HG03469 (cell line): ENCODE measurements around the gene FAM20C.

Experiments used
- ATAC-seq: cut with Tn5 transposase; IDR thresholded peaks from one replicate; pipeline ENCODE4 v1.9.1; 2021; ENCODE audit warnings: mild to moderate bottlenecking, moderate library complexity, moderate number of reproducible peaks; ENCODE audit not compliant: unreplicated experiment

FAM20C gene

DNA sequence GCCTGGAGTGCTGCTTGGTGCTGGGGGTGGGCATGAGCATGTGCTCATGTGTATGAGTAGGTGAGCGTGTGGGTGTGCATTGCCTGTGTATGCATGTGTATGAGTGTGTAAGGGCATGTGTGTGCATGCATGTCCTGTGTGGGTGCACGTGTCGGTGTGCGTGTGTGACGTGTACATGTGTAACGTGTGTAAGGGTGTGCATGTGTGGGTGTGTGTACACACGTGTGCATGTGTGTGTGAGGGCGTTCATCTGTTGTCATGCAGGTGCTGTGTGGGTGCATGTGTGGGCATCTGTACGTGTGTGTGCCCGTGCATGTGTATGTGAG is 30.3 kb downstream of the FAM20C start:
- no peak for ATAC-seq

GRCh38 chr7:223118-223800 is 30.9 kb downstream of the FAM20C start:
- no peak for ATAC-seq

GRCh38 chr7:223861-224260 is 31.5 kb downstream of the FAM20C start:
- ATAC-seq = no peak

DNA sequence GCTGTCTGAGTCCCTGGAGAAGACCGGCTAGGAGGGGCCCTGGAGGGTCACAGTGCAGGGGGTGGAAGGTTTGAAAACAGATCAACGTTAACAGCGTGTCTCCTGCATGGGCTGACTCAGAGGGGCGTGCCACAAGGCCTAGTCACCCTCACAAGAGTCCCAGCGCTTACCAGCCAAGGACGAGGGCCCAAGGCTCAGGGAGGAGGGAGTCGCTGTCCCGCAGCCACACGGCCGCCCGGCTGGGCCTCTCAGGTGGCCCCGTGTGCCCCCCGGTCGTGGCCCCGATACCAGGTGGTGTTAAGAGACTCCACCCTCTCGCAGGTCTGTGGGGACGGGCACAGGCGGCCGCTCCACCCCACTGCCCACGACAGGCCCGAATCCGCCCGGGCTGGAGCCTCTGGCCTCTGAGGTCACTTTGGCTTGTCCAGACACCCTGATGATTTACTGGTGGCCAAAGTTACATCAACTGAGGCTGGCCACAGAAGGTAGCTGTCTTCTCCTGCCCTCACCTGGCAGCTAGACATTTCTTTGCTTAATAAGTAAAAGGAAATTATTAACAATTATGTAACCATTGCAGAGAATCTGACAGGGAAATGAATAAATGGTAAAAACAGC is 34.0 kb downstream of the FAM20C start:
- no peak for ATAC-seq

DNA sequence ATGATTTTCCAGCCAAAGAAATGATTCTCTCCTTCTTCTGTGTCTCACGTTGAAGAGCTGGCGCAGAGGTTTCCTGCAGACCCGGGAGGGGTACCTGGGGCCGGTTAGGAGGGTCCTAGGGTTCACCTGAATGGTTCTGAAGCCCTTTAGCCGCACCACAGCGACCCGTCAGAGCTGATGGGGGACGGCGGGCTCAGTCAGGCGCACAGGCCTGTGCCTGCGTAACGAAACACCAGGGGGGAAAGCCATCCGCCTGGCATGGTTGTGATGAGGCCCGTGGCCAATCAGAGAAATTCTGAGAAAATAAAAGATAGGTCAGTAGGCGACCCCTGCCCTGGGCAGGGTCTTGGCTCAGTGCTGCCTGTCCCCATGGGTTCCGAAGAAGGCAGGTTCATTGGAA is 35.6 kb downstream of the FAM20C start:
- no peak for ATAC-seq

DNA sequence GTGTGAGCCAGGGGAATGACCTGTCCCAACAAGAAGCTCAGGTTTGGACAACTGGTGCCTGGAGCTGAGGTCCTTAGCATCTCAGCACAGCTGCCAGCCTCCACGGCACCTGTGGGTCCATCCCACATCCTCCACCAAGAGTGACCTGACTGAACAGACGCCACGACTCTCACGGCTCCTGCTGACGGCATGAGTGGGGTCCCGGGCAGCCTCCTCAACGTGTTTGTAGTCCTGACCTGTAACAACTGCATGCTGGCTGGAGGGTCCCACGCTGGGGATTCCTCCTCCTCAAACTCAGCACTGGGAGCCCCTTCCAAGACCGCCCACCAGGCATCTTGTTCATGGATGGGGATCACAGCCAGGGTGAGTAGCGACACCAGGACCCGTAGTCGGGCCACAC is 36.2 kb downstream of the FAM20C start:
- no peak for ATAC-seq

- ATAC-seq = no peak
These were observed 37.0 kb downstream of the FAM20C start for GRCh38 chr7:229184-229964.

DNA sequence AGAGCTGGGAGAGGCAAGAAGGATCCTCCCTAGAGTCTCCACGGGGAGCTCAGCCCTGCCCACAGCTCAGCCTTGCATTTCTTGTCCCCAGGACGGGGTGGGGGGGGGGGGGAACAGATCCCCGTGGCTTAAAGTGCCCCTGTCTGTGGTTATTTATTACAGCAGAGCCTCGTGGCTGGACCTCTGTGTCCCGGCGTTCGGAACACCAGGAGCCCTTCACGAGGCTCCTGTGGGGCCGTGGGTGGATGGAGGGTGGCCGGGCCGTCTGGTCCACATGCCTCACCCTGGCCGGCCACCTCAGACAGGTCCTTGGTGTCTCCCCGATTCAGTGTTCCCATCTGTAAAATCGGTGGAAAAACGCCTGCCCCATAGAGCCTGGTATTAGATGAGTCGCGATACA is 37.9 kb downstream of the FAM20C start:
- no peak for ATAC-seq

DNA sequence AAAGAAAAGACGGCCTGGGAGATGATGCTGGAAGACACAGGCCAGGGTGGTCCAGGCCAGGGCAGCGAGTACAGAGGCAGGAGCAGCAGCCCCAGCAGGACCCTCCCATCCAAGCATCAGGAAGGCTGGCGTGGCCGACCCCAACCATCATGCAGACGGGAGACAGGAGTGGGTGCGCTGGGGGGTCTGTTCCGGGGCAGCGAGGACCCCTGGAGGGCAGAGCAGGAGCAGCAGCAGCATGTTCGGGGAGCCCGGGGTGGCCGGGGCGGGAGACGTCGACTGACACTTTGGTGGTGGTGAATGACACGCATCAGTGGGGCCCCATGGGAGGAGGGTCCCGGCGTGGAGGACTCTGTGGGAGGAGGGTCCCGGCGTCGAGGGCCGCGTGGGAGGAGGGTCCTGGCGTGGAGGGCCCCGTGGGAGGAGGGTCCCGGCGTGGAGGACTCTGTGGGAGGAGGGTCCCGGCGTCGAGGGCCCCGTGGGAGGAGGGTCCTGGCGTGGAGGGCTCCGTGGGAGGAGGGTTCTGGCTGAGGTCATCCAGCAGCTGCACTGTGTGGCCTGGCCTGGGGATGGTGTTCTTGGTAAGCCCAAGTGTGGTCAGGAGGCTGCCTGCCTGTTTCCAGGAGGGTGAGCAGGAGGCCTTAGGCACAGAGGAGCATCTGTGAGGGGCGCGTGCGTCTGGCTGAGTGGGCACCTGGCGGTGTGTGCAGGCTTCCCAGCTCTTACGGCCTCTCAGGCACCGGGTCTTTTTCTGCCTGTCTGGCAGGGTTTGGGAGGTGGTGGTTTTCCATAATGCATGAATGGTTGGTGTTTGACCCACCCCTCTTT is 38.9 kb downstream of the FAM20C start:
- no peak for ATAC-seq

DNA sequence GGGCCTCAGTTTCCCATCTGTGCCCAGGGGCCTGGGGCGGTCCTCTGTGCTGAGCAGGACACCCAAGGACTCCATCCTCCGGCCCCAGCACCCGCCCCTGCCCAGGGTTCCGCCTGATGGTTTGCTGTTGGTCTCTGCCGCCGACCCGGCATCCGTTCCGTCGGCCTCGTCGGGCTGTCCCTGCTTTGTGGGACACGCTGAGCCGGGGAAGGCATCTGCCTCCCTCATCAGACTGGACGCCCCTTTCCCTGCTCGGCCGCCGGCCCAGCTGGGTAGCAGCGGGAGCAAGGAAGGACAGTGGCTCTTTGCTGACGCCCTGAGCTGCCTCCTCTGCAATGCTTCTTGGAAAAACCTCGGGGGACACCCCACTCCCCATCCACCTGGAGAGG is 39.5 kb downstream of the FAM20C start:
- no peak for ATAC-seq

- no peak for ATAC-seq
These were observed 40.3 kb downstream of the FAM20C start for GRCh38 chr7:232410-233248.

GRCh38 chr7:233249-234035 is 41.1 kb downstream of the FAM20C start:
- ATAC-seq = no peak

GRCh38 chr7:234051-234707 is 41.8 kb downstream of the FAM20C start:
- no peak for ATAC-seq

DNA sequence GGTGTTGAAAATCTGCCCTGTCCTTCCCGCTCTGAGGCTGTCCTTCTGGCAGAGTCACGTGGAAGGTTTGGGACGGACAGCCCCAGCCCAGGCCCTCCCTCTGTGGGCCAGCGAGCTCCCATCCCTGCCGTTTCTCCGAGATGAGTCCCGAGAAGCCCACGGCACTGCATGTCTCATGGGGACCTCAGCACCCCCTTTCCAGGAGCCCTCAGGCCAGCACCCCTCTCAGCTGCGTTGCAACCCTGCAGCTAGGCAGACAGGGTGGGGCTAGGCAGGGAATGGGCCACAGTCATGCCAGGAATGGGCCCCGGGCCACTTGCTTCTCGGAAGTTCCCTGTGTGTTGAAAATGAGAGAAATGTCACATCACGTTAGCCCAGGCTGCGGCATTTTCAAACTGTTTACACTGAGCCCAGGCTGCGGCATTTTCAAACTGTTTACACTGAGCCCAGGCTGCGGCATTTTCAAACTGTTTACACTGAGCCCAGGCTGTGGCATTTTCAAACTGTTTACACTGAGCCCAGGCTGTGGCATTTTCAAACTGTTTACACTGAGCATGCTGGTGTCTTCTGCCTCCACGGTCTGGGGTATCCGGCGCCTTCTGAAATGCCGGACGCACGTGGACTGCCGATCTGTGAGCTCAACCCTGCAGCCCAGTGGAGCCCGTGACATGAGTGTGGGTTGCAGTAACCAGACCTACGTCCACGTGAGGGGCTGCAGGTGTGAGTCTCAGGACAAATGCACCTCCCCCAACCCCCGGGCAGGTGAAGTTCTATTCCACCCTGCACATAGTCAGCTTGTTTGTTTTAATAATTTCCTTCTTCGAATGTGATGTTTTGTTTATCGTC is 42.6 kb downstream of the FAM20C start:
- ATAC-seq = no peak

DNA sequence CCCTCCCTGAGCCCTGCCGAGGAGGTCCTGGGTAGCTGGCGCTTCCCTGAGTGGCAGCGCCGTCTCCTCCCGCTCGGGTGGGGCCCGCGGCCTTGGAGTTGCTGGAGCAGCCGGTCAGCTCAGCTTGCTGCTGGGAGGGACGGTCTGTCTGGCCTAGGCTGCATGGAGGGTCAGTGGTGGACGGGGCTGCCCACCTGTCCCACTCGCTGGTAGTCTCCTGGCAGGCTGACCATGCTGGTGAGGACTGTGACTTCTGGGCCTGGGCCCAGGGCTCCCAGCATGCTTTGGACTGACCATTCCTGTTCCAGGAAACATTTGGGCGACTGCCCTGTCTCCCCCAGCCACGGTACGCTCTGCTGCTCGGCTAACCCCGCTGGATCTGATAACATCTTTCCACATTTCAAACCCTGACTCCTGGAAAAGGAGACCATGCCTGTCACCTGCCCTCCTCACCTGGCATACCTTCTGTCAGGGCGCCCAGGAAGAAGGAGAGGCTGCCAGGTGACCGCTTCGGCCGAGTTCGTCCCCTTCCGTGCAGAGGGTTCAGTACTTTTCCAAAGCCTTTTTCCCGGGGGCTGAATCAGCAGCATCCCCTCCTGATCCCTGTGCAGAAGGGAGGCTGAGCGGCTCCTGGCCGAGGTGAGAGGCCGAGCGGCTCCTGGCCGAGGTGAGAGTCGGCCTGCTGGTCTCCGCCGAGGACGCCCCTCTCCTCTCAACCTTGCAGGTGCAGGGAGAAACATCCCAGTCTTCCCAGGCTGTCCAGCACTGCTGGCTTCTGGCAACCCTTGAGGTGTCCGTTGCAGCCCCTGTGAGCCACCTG is 43.4 kb downstream of the FAM20C start:
- ATAC-seq = no peak

- ATAC-seq = no peak
These were observed 44.6 kb downstream of the FAM20C start for GRCh38 chr7:236967-237366.

- no peak for ATAC-seq
These were observed 45.0 kb downstream of the FAM20C start for GRCh38 chr7:237385-237784.
